OCI-LY1 (cell line): Measurements from ENCODE around the gene OSTF1.

Experiments
- H2AFZ ChIP-seq: fragments of 200-600 bp; sonication (generic), shearing (Covaris generic); 2 replicates; pipeline ENCODE4 v1.6.0; 2014; ENCODE audit warnings: antibody characterized with exemption, mild to moderate bottlenecking, low read length
- H3F3A ChIP-seq: fragments of 200-600 bp; sonication (generic), shearing (Covaris generic); 2 replicates; pipeline ENCODE4 v1.6.0; 2014; ENCODE audit warnings: mild to moderate bottlenecking, antibody characterized with exemption, low read length, moderate library complexity; ENCODE audit not compliant: insufficient read depth
- H3K27ac ChIP-seq: fragments of 200-600 bp; sonication (generic); 2 replicates; pipeline ENCODE4 v1.5.1; 2014; ENCODE audit warnings: low read length, mixed run types, mild to moderate bottlenecking, low read depth; ENCODE audit not compliant: poor library complexity, severe bottlenecking
- H3K27me3 ChIP-seq: fragments of 200-600 bp; sonication (generic); 2 replicates; pipeline ENCODE4 v1.6.0; 2014; ENCODE audit warnings: antibody characterized with exemption, mild to moderate bottlenecking, low read length, moderate library complexity; ENCODE audit not compliant: insufficient read depth
- H3K36me3 ChIP-seq: fragments of 200-600 bp; sonication (generic); 2 replicates; pipeline ENCODE4 v1.6.1; 2014; ENCODE audit warnings: mild to moderate bottlenecking, antibody characterized with exemption, low read length, moderate library complexity, mixed read lengths; ENCODE audit not compliant: insufficient read depth
- H3K4me1 ChIP-seq: fragments of 200-600 bp; sonication (generic); 2 replicates; pipeline ENCODE4 v1.5.1; 2014; ENCODE audit warnings: mild to moderate bottlenecking, low read length, moderate library complexity; ENCODE audit not compliant: insufficient read depth, severe bottlenecking
- H3K4me2 ChIP-seq: fragments of 200-600 bp; sonication (generic), shearing (Covaris generic); 2 replicates; pipeline ENCODE4 v1.6.1; 2014; ENCODE audit warnings: low read length
- H3K4me3 ChIP-seq: fragments of 200-600 bp; sonication (generic); 2 replicates; pipeline ENCODE4 v1.5.1; 2014; ENCODE audit warnings: low read length, low read depth, mild to moderate bottlenecking, mixed read lengths; ENCODE audit not compliant: poor library complexity, severe bottlenecking
- H3K79me2 ChIP-seq: fragments of 200-600 bp; shearing (Covaris generic); 2 replicates; pipeline ENCODE4 v1.6.1; 2016; ENCODE audit warnings: mixed run types, low read length, mixed read lengths; ENCODE audit not compliant: insufficient read depth
- H3K9ac ChIP-seq: fragments of 200-600 bp; sonication (generic), shearing (Covaris generic); 2 replicates; pipeline ENCODE4 v1.6.1; 2014; ENCODE audit warnings: mild to moderate bottlenecking, low read length, mixed read lengths
- H3K9me2 ChIP-seq: fragments of 200-600 bp; sonication (generic), shearing (Covaris generic); 2 replicates; pipeline ENCODE4 v1.6.1; 2014; ENCODE audit warnings: low read depth, mild to moderate bottlenecking, low read length, mixed read lengths
- H3K9me3 ChIP-seq: fragments of 200-600 bp; shearing (Covaris generic); 2 replicates; pipeline ENCODE4 v1.6.1; 2014; ENCODE audit warnings: low read length, mixed read lengths
- H4K20me1 ChIP-seq: fragments of 200-600 bp; sonication (generic), shearing (Covaris generic); 2 replicates; pipeline ENCODE4 v1.6.0; 2016; ENCODE audit warnings: mild to moderate bottlenecking, low read length; ENCODE audit not compliant: insufficient read depth
- CTCF ChIP-seq: fragments of 200-600 bp; sonication (generic), shearing (Covaris generic); IDR thresholded peaks from 2 replicates; pipeline ENCODE4 v1.5.1; 2017; ENCODE audit warnings: mild to moderate bottlenecking, antibody characterized with exemption, low read length, moderate library complexity, mixed read lengths
- EZH2 ChIP-seq: fragments of 200-600 bp; sonication (generic), shearing (Covaris generic); IDR thresholded peaks from 2 replicates; pipeline ENCODE4 v1.8.0; 2017; ENCODE audit warnings: borderline replicate concordance, mixed run types, mild to moderate bottlenecking, antibody characterized with exemption, low read length, moderate library complexity, mixed read lengths

OSTF1 gene

GRCh38 chr9:75087289-75087823, 958 bp upstream of the OSTF1 start:
- Histone ChIP-seq H3K4me2 (peak overlapping the region; percentile 85), H3K27me3 (no peaks in the 10 kb centered on the region), H3K9ac (peak overlapping the region; percentile 95), H3K79me2 (peaks cover 47% of the 10 kb centered on the region), H4K20me1 (no peaks in the 10 kb centered on the region), H3K36me3 (peaks cover 10% of the 10 kb centered on the region; the same call in 1 of the 2 replicates), H3K4me1 (peaks cover 68% of the 10 kb centered on the region), H3K27ac (peak overlapping the region; percentile 94), H3K9me3 (no peaks in the 10 kb centered on the region), H2AFZ (peak overlapping the region; percentile 49; the same call in 1 of the 2 replicates), H3K9me2 (no peaks in the 10 kb centered on the region), H3F3A (0 out of 2 replicates have a peak, but pooled peaks cover 5% of the 10 kb centered on the region), H3K4me3 (peak overlapping the region; percentile 98)
- no peak for TF ChIP-seq EZH2
- no peak for TF ChIP-seq CTCF

GRCh38 chr9:75088646-75089372, 495 bp downstream of the OSTF1 start:
- Histone ChIP-seq H2AFZ (no peak overlapping the region), H3K27me3 (no peaks in the 10 kb centered on the region)
- no peak for TF ChIP-seq CTCF
- TF ChIP-seq EZH2, result no peak

GRCh38 chr9:75089373-75089766, 1.1 kb downstream of the OSTF1 start:
- Histone ChIP-seq H3K9ac (peak overlapping the region; percentile 93), H3K36me3 (0 out of 2 replicates have a peak, but pooled peaks cover 4% of the 10 kb centered on the region), H3F3A (0 out of 2 replicates have a peak, but pooled peaks cover 5% of the 10 kb centered on the region), H2AFZ (no peak overlapping the region), H3K4me2 (peak overlapping the region; percentile 71), H3K4me3 (peak overlapping the region; percentile 98), H3K27ac (peak overlapping the region; percentile 84), H3K79me2 (peaks cover 65% of the 10 kb centered on the region), H3K4me1 (peaks cover 66% of the 10 kb centered on the region), H3K9me3 (no peaks in the 10 kb centered on the region), H4K20me1 (no peaks in the 10 kb centered on the region), H3K27me3 (no peaks in the 10 kb centered on the region), H3K9me2 (no peaks in the 10 kb centered on the region)
- no peak for TF ChIP-seq CTCF
- no peak for TF ChIP-seq EZH2

More at GRCh38 chr9:75088646-75089372, 495 bp downstream of the OSTF1 start:
- Histone ChIP-seq H3K79me2 (peaks cover 59% of the 10 kb centered on the region), H3K4me1 (peaks cover 66% of the 10 kb centered on the region), H3K9ac (peak overlapping the region; percentile 93), H3K27ac (peak overlapping the region; percentile 84), H4K20me1 (no peaks in the 10 kb centered on the region), H3K4me2 (peak overlapping the region; percentile 71), H3K9me3 (no peaks in the 10 kb centered on the region), H3K9me2 (no peaks in the 10 kb centered on the region), H3K36me3 (0 out of 2 replicates have a peak, but pooled peaks cover 4% of the 10 kb centered on the region), H3F3A (0 out of 2 replicates have a peak, but pooled peaks cover 5% of the 10 kb centered on the region), H3K4me3 (peak overlapping the region; percentile 98)
